H9 (cell line): ENCODE data around the gene DNAI2. TPM values are rescaled to one million over a fixed set of nuclear protein-coding genes. Genes with fewer than 3 reads are reported as not detected.

ENCODE experiments used
- DNase-seq: peaks from one replicate; pipeline ENCODE4 v3.0.0-alpha.2; 2017
- H2AFZ ChIP-seq: one replicate; pipeline ENCODE4 v1.6.1; 2013; ENCODE audit warnings: mild to moderate bottlenecking, low read length, control low read depth, moderate library complexity
- H2AK5ac ChIP-seq: 2 replicates; pipeline ENCODE4 v1.6.1; 2013; ENCODE audit warnings: low read length, control low read depth, mixed read lengths; ENCODE audit not compliant: insufficient read length
- H2BK120ac ChIP-seq: one replicate; pipeline ENCODE4 v1.6.1; 2013; ENCODE audit warnings: low read depth, mild to moderate bottlenecking, low read length, control low read depth, inconsistent platforms; ENCODE audit not compliant: poor library complexity, severe bottlenecking
- H2BK12ac ChIP-seq: 2 replicates; pipeline ENCODE4 v1.6.1; 2013; ENCODE audit warnings: low read length, control low read depth, mixed read lengths, low read depth; ENCODE audit not compliant: insufficient read length
- H2BK15ac ChIP-seq: 2 replicates; pipeline ENCODE4 v1.6.1; 2013; ENCODE audit warnings: low read depth, low read length, control low read depth
- H2BK20ac ChIP-seq: one replicate; pipeline ENCODE4 v1.6.1; 2013; ENCODE audit warnings: low read depth, mild to moderate bottlenecking, low read length, control low read depth, inconsistent platforms; ENCODE audit not compliant: poor library complexity, severe bottlenecking
- H2BK5ac ChIP-seq: 2 replicates; pipeline ENCODE4 v1.6.1; 2013; ENCODE audit warnings: low read length, control low read depth, mixed read lengths; ENCODE audit not compliant: insufficient read length
- H3K14ac ChIP-seq: 2 replicates; pipeline ENCODE4 v1.6.1; 2013; ENCODE audit warnings: low read length, control low read depth; ENCODE audit not compliant: insufficient read depth
- H3K18ac ChIP-seq: 2 replicates; pipeline ENCODE4 v1.6.1; 2013; ENCODE audit warnings: low read depth, mild to moderate bottlenecking, mixed read lengths, low read length, control low read depth; ENCODE audit not compliant: insufficient read length
- H3K23ac ChIP-seq: 2 replicates; pipeline ENCODE4 v1.6.1; 2013; ENCODE audit warnings: low read length, control low read depth, mixed read lengths, low read depth; ENCODE audit not compliant: insufficient read length
- H3K23me2 ChIP-seq: 2 replicates; pipeline ENCODE4 v1.6.1; 2013; ENCODE audit warnings: low read depth, mild to moderate bottlenecking, mixed read lengths, low read length, control low read depth; ENCODE audit not compliant: insufficient read length, poor library complexity, severe bottlenecking
- H3K27ac ChIP-seq: 2 replicates; pipeline ENCODE4 v1.5.1; 2013; ENCODE audit warnings: low read length, control low read depth, mixed read lengths, low read depth; ENCODE audit not compliant: insufficient read length
- H3K27me3 ChIP-seq: 2 replicates; pipeline ENCODE4 v1.6.1; 2013; ENCODE audit warnings: low read length, control low read depth, inconsistent platforms; ENCODE audit not compliant: insufficient read depth
- H3K4ac ChIP-seq: 2 replicates; pipeline ENCODE4 v1.6.1; 2013; ENCODE audit warnings: low read depth, mild to moderate bottlenecking, control low read depth, inconsistent platforms, low read length, moderate library complexity
- H3K4me1 ChIP-seq: 2 replicates; pipeline ENCODE4 v1.6.1; 2013; ENCODE audit warnings: low read length, control low read depth, inconsistent platforms; ENCODE audit not compliant: insufficient read depth
- H3K4me2 ChIP-seq: 2 replicates; pipeline ENCODE4 v1.6.1; 2013; ENCODE audit warnings: low read length, control low read depth, mixed read lengths; ENCODE audit not compliant: insufficient read length, insufficient read depth
- H3K56ac ChIP-seq: 2 replicates; pipeline ENCODE4 v1.6.1; 2013; ENCODE audit warnings: low read depth, mild to moderate bottlenecking, mixed read lengths, low read length, control low read depth; ENCODE audit not compliant: insufficient read length
- H3K79me1 ChIP-seq: 2 replicates; pipeline ENCODE4 v1.6.1; 2013; ENCODE audit warnings: low read depth, mild to moderate bottlenecking, moderate library complexity, low read length, control low read depth, inconsistent platforms; ENCODE audit not compliant: insufficient read depth, poor library complexity, severe bottlenecking
- H3K79me2 ChIP-seq: 2 replicates; pipeline ENCODE4 v1.6.1; 2013; ENCODE audit warnings: low read length, control low read depth, inconsistent platforms; ENCODE audit not compliant: insufficient read depth
- H3K9ac ChIP-seq: 2 replicates; pipeline ENCODE4 v1.6.1; 2013; ENCODE audit warnings: low read length, control low read depth, mixed read lengths; ENCODE audit not compliant: insufficient read length; ENCODE audit errors: extremely low read depth
- H3K9me3 ChIP-seq: one replicate; pipeline ENCODE4 v1.6.1; 2013; ENCODE audit warnings: low read depth, low read length, inconsistent platforms; ENCODE audit not compliant: control insufficient read depth
- H3T11ph ChIP-seq: one replicate; pipeline ENCODE4 v1.6.1; 2013; ENCODE audit warnings: mild to moderate bottlenecking, low read length, control low read depth, inconsistent platforms
- H4K20me1 ChIP-seq: one replicate; pipeline ENCODE4 v1.6.1; 2013; ENCODE audit not compliant: control insufficient read depth, insufficient read length, insufficient read depth
- H4K5ac ChIP-seq: 2 replicates; pipeline ENCODE4 v1.6.1; 2013; ENCODE audit warnings: low read depth, mild to moderate bottlenecking, mixed read lengths, low read length, control low read depth; ENCODE audit not compliant: insufficient read length
- H4K8ac ChIP-seq: replicated peaks from 2 replicates; pipeline ENCODE4 v1.6.1; 2013; ENCODE audit warnings: low read length, control low read depth, mixed read lengths, low read depth; ENCODE audit not compliant: insufficient read length
- H4K91ac ChIP-seq: 2 replicates; pipeline ENCODE4 v1.6.1; 2013; ENCODE audit warnings: low read depth, mild to moderate bottlenecking, moderate library complexity, mixed read lengths, low read length, control low read depth; ENCODE audit not compliant: insufficient read length
- H3K27ac Mint-ChIP-seq, 3 experiments: 2 replicates in 2 of 3; 3 replicates in 1 of 3; pipeline ENCODE4 v1.8.0; 2020 to 2021; ENCODE audit warnings: mixed read lengths in 3 of 3, mild to moderate bottlenecking in 1 of 3, moderate library complexity in 1 of 3
- H3K27me3 Mint-ChIP-seq: 2 replicates; pipeline ENCODE4 v1.8.0; 2021; ENCODE audit warnings: low read depth, mild to moderate bottlenecking, moderate library complexity, mixed read lengths
- H3K36me3 Mint-ChIP-seq, 3 experiments: 2 replicates in 2 of 3; 3 replicates in 1 of 3; pipeline ENCODE4 v1.8.0; 2020 to 2021; ENCODE audit warnings: low read depth in 3 of 3, mixed read lengths in 3 of 3; ENCODE audit not compliant: insufficient read depth in 1 of 3
- H3K4me1 Mint-ChIP-seq, 2 experiments: 2 replicates each; pipeline ENCODE4 v1.8.0; 2020; ENCODE audit warnings: mixed read lengths in 2 of 2
- H3K4me3 Mint-ChIP-seq, 2 experiments: 2 replicates in 1 of 2; 3 replicates in 1 of 2; pipeline ENCODE4 v1.8.0; 2020 to 2021; ENCODE audit warnings: mild to moderate bottlenecking in 2 of 2, mixed read lengths in 2 of 2, moderate library complexity in 1 of 2
- H3K9me3 Mint-ChIP-seq, 2 experiments: 2 replicates in 1 of 2; 3 replicates in 1 of 2; pipeline ENCODE4 v1.8.0; 2020; ENCODE audit warnings: mild to moderate bottlenecking in 2 of 2, mixed read lengths in 2 of 2, moderate library complexity in 1 of 2
- CTCF ChIP-seq: fragments of 200-600 bp; sonication (generic); conservative IDR thresholded peaks from 3 replicates; pipeline ENCODE4 v1.8.0; 2021; ENCODE audit warnings: antibody characterized with exemption, mild to moderate bottlenecking
- WGBS: extraction: QIAGEN DNeasy Blood & Tissue Kit; methylation state at CpG from one replicate; pipeline ENCODE4 v1.1.7; 2013; ENCODE audit warnings: missing lambda C conversion rate, low lambda C conversion rate, mixed read lengths; ENCODE audit not compliant: insufficient read length; ENCODE audit errors: extremely low coverage; 5-methylcytosine and 5-hydroxymethylcytosine counted together
- total RNA-seq: library from RNA; stranded (reverse); gene quantifications from 2 replicates; pipeline ENCODE4 v1.2.1, GENCODE V29; 2021

Gene DNAI2
- total RNA-seq, 1 experiment from 2014 or later: not detected

DNA sequence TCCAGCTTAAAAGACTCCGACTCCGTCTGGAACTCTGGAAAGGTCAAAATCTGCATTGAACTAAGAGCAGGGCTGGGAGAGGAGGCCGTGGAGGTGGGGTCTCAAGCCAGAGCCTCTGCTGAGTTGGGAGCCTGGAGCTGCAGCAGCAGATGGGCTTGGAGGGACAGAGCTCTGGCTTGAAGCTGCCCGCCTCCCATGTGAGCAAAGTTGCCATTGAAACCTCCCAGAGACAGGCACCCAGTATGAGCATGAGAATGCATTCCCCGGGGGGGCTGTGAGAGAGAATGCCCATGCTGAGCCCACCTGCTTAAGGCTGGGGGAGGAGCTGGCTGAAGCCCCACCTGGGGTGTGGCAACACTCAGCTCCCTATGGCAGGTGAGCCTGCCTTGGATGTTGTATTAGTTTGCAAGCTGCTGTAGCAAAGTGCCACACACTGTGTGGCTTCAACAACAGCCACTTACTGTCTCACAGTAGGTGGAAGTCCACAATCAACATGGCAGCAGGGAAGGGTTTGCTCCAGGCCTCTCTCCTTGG is 61.6 kb downstream of the DNAI2 start:
- H3K23ac ChIP-seq: no peak overlapping the region
- H2BK5ac ChIP-seq: no peak overlapping the region
- peak overlapping the region in 2 of 3 experiments; percentile 60 to 85; a peak in 3 of 7 replicates for H3K27ac Mint-ChIP-seq
- H4K5ac ChIP-seq: no peak overlapping the region
- no peaks in the 10 kb centered on the region for H3K36me3 Mint-ChIP-seq
- H4K20me1 ChIP-seq: no peaks in the 10 kb centered on the region
- no peak overlapping the region for H3K18ac ChIP-seq
- peaks cover 27% of the 10 kb centered on the region for H3K27me3 Mint-ChIP-seq
- no peaks in the 10 kb centered on the region for H3K27me3 ChIP-seq
- no peaks in the 10 kb centered on the region for H3K9me3 ChIP-seq
- H3K4me1 Mint-ChIP-seq: peaks cover 44 to 55% of the 10 kb centered on the region in 2 experiments
- no peak overlapping the region for H3K4me2 ChIP-seq
- H3K56ac ChIP-seq: no peak overlapping the region
- no peak overlapping the region for H2AK5ac ChIP-seq
- H3K79me1 ChIP-seq: no peaks in the 10 kb centered on the region
- H3K4me1 ChIP-seq: no peaks in the 10 kb centered on the region
- H2BK120ac ChIP-seq: no peak overlapping the region
- H3K4ac ChIP-seq: no peak overlapping the region
- H2BK15ac ChIP-seq: no peak overlapping the region
- no CpG with 5 or more reads among the region's 5 CpGs for WGBS
- no peak overlapping the region for H2BK20ac ChIP-seq
- no peak overlapping the region for H4K8ac ChIP-seq
- no peak overlapping the region; the same call in 1 of the 2 replicates for H3K14ac ChIP-seq
- H3K27ac ChIP-seq: no peak overlapping the region
- H3K9me3 Mint-ChIP-seq: no peaks in the 10 kb centered on the region
- H3K79me2 ChIP-seq: no peaks in the 10 kb centered on the region
- H4K91ac ChIP-seq: no peak overlapping the region
- DNase-seq: no peak
- no peak overlapping the region for H3T11ph ChIP-seq
- H3K9ac ChIP-seq: no peak overlapping the region
- no peak for TF ChIP-seq CTCF
- H2AFZ ChIP-seq: no peak overlapping the region
- no peak overlapping the region for H2BK12ac ChIP-seq
- no peak overlapping the region for H3K4me3 Mint-ChIP-seq
- no peaks in the 10 kb centered on the region for H3K23me2 ChIP-seq
